HEK293T (cell line): ENCODE measurements around the gene BCAP31.
"Not testable (repeated sequence)": the region's sequence is repeated elsewhere in the genome, so short reads cannot be mapped to it uniquely, and the experiment has no call there.

Source experiments
- CTBP1 ChIP-seq: fragments of 450-650 bp; IDR thresholded peaks from 2 replicates; pipeline ENCODE4 v1.6.1; 2016; ENCODE audit warnings: borderline replicate concordance
- HDGF ChIP-seq: fragments of 450-650 bp; IDR thresholded peaks from 2 replicates; pipeline ENCODE4 v1.6.1; 2017; ENCODE audit warnings: antibody characterized with exemption, borderline replicate concordance
- NFRKB ChIP-seq: fragments of 450-650 bp; IDR thresholded peaks from 2 replicates; pipeline ENCODE4 v1.6.1; 2016; ENCODE audit warnings: mild to moderate bottlenecking, moderate library complexity
- SP1 ChIP-seq: fragments of 450-650 bp; IDR thresholded peaks from 2 replicates; pipeline ENCODE4 v1.6.1; 2017
- SUZ12 ChIP-seq: fragments of 450-650 bp; IDR thresholded peaks from 2 replicates; pipeline ENCODE4 v1.6.1; 2016; ENCODE audit warnings: mild to moderate bottlenecking
- TARDBP ChIP-seq: fragments of 450-650 bp; IDR thresholded peaks from 2 replicates; pipeline ENCODE4 v1.6.1; 2016
- TF ChIP-seq, protein P1 (sequence below): fragments of 450-650 bp; IDR thresholded peaks from 2 replicates; pipeline ENCODE4 v1.6.1; 2016

DNA sequence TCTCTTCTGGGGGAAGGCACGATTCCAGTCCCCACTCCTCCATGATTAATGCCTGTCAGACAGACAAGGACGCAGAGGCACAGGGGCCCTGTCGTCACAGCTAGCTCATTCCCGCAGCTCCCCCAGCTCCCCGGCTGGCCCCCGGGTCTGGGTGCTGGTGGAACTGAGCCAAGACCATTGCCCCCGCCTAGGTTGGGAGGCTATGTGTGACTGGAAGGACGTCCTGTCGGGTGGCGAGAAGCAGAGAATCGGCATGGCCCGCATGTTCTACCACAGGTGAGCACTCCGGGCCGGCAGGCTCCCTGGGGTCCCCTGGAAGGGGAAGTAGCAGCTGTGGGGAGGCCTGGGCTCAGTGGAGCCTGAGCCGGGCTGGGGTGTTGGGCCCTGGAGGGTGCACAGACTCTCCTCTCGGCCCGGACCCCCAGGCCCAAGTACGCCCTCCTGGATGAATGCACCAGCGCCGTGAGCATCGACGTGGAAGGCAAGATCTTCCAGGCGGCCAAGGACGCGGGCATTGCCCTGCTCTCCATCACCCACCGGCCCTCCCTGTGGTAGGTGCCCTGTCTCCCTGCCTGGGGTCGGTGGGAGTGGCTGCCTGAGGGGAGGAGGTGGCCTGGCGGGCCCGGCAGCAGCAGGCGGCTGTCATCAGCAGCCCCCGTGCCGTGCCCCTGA lies 18.7 kb upstream of the BCAP31 start:
- TF ChIP-seq NFRKB, CTBP1, SP1, TARDBP, HDGF, SUZ12: not testable (repeated sequence)
- TF ChIP-seq, protein P1, sequence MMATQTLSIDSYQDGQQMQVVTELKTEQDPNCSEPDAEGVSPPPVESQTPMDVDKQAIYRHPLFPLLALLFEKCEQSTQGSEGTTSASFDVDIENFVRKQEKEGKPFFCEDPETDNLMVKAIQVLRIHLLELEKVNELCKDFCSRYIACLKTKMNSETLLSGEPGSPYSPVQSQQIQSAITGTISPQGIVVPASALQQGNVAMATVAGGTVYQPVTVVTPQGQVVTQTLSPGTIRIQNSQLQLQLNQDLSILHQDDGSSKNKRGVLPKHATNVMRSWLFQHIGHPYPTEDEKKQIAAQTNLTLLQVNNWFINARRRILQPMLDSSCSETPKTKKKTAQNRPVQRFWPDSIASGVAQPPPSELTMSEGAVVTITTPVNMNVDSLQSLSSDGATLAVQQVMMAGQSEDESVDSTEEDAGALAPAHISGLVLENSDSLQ = not testable (repeated sequence)
